Spleen (tissue), 11 donors: ENCODE data around the gene PTPN18. TPM values are rescaled to one million over a fixed set of nuclear protein-coding genes. Genes with fewer than 3 reads are reported as not detected.

Experiments used
- DNase-seq: peaks from one replicate; pipeline ENCODE4 v3.0.0-alpha.2; 2020
- H3K27ac ChIP-seq, 8 donors: fragments of 200-600 bp; sonication (generic) in 7 of 8; 1 replicate in 4 of 8; 2 replicates in 4 of 8; pipeline versions ENCODE4 v1.5.0 to v1.8.0; 2016 to 2021; ENCODE audit warnings: inconsistent platforms in 4 of 8, mild to moderate bottlenecking in 4 of 8, moderate library complexity in 1 of 8
- H3K27me3 ChIP-seq, 7 donors: fragments of 200-600 bp; sonication (generic) in 6 of 7; replicated peaks in 1 of 7; 1 replicate in 4 of 7; 2 replicates in 3 of 7; pipeline versions ENCODE4 v1.5.0 to v1.8.0; 2016 to 2021; ENCODE audit warnings: inconsistent platforms in 3 of 7, mild to moderate bottlenecking in 1 of 7
- H3K36me3 ChIP-seq, 6 donors: fragments of 200-600 bp; sonication (generic) in 5 of 6; 1 replicate in 4 of 6; 2 replicates in 2 of 6; pipeline versions ENCODE4 v1.5.0 to v1.8.0; 2016 to 2021; ENCODE audit warnings: inconsistent platforms in 2 of 6
- H3K4me1 ChIP-seq, 6 donors: fragments of 200-600 bp; sonication (generic) in 5 of 6; 1 replicate in 3 of 6; 2 replicates in 3 of 6; pipeline versions ENCODE4 v1.5.0 to v1.8.0; 2016 to 2021; ENCODE audit warnings: inconsistent platforms in 3 of 6
- H3K4me3 ChIP-seq, 8 donors: fragments of 200-600 bp; sonication (generic) in 7 of 8; 1 replicate in 4 of 8; 2 replicates in 4 of 8; pipeline versions ENCODE4 v1.5.0 to v1.8.0; 2016 to 2021; ENCODE audit warnings: inconsistent platforms in 4 of 8, mild to moderate bottlenecking in 4 of 8, moderate library complexity in 2 of 8
- H3K9me3 ChIP-seq, 8 donors: fragments of 200-600 bp; sonication (generic) in 7 of 8; 1 replicate in 4 of 8; 2 replicates in 4 of 8; pipeline versions ENCODE4 v1.5.0 to v1.8.0; 2016 to 2021; ENCODE audit warnings: inconsistent platforms in 4 of 8
- POLR2A ChIP-seq, 3 donors: fragments of 450-650 bp; IDR thresholded peaks; one replicate each; pipeline ENCODE4 v1.5.1; 2017; ENCODE audit warnings: antibody characterized with exemption in 3 of 3, mild to moderate bottlenecking in 1 of 3
- POLR2AphosphoS5 ChIP-seq, 3 donors: sonication (generic); formaldehyde crosslinking; IDR thresholded peaks; one replicate each; pipeline ENCODE4 v1.5.1; 2017; ENCODE audit warnings: antibody characterized with exemption in 3 of 3
- WGBS, 5 donors: extraction: QIAGEN DNeasy Blood & Tissue Kit in 3 of 5; methylation state at CpG; one replicate each; pipeline versions ENCODE4 v1.1.5 to v1.1.7; 2013 to 2018; 5-methylcytosine and 5-hydroxymethylcytosine counted together
- intact Hi-C: fragments of 100-400 bp; cut with DNase I; formaldehyde crosslinking; loops from one replicate; pipeline ENCODE4 v1.15.0; 2023; ENCODE audit warnings: low total_unique reads
- polyA plus RNA-seq, 3 donors: library from polyadenylated mRNA; stranded (reverse); fragments of 200-250 nt; gene quantifications; one replicate each; pipeline ENCODE4 v1.2.1, GENCODE V29; 2013
- total RNA-seq, 7 donors: library from RNA; depleted of rRNA in 3 of 7; stranded (reverse); fragments of >200 nt in 3 of 7; fragmentation: NEBNext Ultra II Directional in 4 of 7; extraction: Animal tissue kit (Norgen Biotek cat#: 25700) in 4 of 7; gene quantifications; one replicate each; pipeline versions ENCODE4 v1.1.0 to v1.2.1, GENCODE V29; 2016 to 2021
- TF ChIP-seq, protein P1 (sequence below), 11 experiments: fragments of 200-600 bp in 7 of 11; fragments of 450-650 bp in 4 of 11; sonication (generic) in 4 of 11; IDR thresholded peaks in 8 of 11; conservative IDR thresholded peaks in 3 of 11; 1 replicate in 7 of 11; 2 replicates in 4 of 11; pipeline versions ENCODE4 v1.4.0 to v1.8.0; 2016 to 2021; ENCODE audit warnings: antibody characterized with exemption in 11 of 11, inconsistent platforms in 4 of 11, mild to moderate bottlenecking in 1 of 11
- donor health status: healthy with polysubstance abuse.
- donor health status: DM: no; HTN: no; CAD: no; lungs with moderate emphysema.
- donor health status: DM: no; HTN: no; CAD: no.
- donor health status: Bipolar disorder and iron deficiency.
- donor health status: healthy.
- donor health status: DM: no; HTN: no; CAD: no.
- donor health status: DM: yes; HTN: yes; CAD: no.

PTPN18 gene
- total and polyA plus RNA-seq, 10 donors, result 75.9 to 132 (median 108) TPM

DNA sequence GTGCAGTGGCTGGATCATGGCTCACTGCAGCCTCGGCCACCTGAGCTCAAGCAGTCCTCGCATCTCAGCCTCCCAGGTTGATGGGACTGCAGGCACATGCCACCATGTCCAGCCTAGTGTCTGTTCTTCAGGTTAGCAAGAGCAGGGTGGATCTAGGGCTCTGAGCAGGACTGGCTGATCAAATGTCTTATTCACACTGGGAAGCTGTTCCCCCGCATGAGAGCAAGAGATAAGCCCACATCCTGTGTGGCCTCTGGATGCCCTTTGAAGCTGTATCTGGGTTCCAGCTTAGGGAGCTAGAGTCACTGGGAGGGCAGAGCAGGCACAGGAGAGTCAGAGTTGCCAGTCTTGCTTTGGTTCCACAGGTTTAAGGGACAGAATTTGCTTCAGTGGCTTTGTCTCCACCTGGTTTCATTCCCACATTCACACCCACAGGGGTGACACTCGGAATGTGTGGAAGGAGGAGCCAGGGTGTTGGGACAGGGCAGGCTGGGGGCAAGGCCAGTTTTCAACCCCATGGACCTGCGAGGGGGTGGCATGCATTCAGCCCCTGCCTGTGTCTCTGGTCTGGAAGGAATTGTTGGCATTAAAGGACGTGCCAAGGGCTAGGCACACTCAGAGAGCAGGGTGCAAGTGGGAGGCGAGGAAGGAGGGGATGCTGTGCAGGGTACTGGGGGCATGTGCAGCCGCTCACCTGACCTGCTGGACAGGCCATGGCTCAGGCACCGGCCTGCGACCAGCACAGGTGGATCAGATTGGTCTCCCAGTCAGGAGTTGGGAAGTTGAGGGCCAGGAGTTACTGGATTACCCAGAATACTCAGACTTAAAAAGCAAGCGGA lies 24.5 kb downstream of the PTPN18 start:
- peak overlapping the region in 2 of 8 donors; percentile 8 to 98 for H3K27ac ChIP-seq
- intact Hi-C loops, result no loop called here
- WGBS, 5 donors, result 83 to 92% (median 91%) methylated on average over 11 of the region's 11 CpGs

DNA sequence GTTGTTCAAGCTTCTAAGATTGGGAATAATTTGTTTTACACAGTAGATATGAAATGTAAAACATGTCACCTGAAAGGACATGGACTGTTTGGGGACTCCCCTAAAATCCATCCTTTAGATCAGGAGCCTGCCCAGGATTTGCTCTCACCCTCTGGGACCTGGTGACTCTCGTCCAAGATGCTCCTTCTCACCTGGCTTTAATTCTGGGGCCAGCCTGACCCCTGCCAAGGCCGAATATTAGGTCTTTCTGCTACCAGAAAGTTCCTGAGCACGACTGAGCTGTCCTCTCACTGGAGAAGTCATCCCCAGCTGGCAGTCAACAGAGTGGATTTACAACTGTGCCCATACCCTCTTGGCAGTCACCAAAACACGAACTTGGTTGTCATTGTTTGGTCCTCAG lies 25.3 kb downstream of the PTPN18 start:
- TF ChIP-seq, protein P1, sequence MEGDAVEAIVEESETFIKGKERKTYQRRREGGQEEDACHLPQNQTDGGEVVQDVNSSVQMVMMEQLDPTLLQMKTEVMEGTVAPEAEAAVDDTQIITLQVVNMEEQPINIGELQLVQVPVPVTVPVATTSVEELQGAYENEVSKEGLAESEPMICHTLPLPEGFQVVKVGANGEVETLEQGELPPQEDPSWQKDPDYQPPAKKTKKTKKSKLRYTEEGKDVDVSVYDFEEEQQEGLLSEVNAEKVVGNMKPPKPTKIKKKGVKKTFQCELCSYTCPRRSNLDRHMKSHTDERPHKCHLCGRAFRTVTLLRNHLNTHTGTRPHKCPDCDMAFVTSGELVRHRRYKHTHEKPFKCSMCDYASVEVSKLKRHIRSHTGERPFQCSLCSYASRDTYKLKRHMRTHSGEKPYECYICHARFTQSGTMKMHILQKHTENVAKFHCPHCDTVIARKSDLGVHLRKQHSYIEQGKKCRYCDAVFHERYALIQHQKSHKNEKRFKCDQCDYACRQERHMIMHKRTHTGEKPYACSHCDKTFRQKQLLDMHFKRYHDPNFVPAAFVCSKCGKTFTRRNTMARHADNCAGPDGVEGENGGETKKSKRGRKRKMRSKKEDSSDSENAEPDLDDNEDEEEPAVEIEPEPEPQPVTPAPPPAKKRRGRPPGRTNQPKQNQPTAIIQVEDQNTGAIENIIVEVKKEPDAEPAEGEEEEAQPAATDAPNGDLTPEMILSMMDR (IDR thresholded peaks at IDR 0.05 in 8 of 11, conservative IDR thresholded peaks at IDR 0.05 in 3 of 11), result no peak
- TF ChIP-seq POLR2A (IDR thresholded peaks at IDR 0.05) (no peak), POLR2AphosphoS5 (IDR thresholded peaks at IDR 0.05) (no peak)
- 87 to 92% (median 91%) methylated on average over 4 of the region's 4 CpGs for WGBS, 5 donors
- DNase-seq, result no peak
- Histone ChIP-seq H3K9me3 (no peaks in the 10 kb centered on the region), H3K4me1 (peaks cover 7 to 85% (median 58%) of the 10 kb centered on the region in 6 donors), H3K36me3 (peaks cover 0 to 82% (median 5%) of the 10 kb centered on the region in 6 donors), H3K27me3 (no peaks in the 10 kb centered on the region), H3K27ac (peak overlapping the region in 2 of 8 donors; percentile 17 to 98), H3K4me3 (no peak overlapping the region)
- intact Hi-C loops, result no loop called here

More for the DNA sequence above, 24.5 kb downstream of the PTPN18 start:
- Histone ChIP-seq H3K27me3 (no peaks in the 10 kb centered on the region), H3K36me3 (peaks cover 0 to 90% (median 12%) of the 10 kb centered on the region in 6 donors), H3K4me1 (peaks cover 6 to 85% (median 57%) of the 10 kb centered on the region in 6 donors), H3K4me3 (no peak overlapping the region), H3K9me3 (no peaks in the 10 kb centered on the region)
- TF ChIP-seq, protein P1 (IDR thresholded peaks at IDR 0.05 in 8 of 11, conservative IDR thresholded peaks at IDR 0.05 in 3 of 11), result no peak
- no peak for TF ChIP-seq POLR2A (IDR thresholded peaks at IDR 0.05)
- peak in 1 of 3 donors; percentile 22 for TF ChIP-seq POLR2AphosphoS5 (IDR thresholded peaks at IDR 0.05)
- no peak for DNase-seq

DNA sequence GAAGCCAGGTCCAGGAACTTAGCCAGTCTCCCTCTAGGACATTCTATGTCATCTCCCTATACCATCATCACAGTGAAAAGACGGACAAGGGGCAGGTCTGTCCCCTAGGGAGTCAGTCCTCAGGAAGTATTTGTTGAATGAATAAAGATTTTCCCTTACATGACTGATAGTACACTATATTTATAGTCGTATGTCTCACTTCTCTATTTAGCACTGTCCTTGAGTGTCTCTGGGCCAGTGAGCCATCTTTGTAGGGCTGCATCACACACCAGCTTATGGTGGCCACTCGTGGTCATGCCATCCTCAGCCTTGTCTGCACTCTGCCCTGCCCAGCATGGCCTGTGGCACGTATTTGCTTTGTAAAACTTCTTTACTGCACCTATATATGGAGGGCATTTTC lies 25.8 kb downstream of the PTPN18 start:
- 72 to 83% (median 79%) methylated on average over 4 of the region's 4 CpGs for WGBS, 5 donors

More for the DNA sequence above, 25.8 kb downstream of the PTPN18 start:
- peaks cover 0 to 77% (median under 1%) of the 10 kb centered on the region in 6 donors for H3K36me3 ChIP-seq
- no peaks in the 10 kb centered on the region for H3K9me3 ChIP-seq
- TF ChIP-seq POLR2AphosphoS5 (IDR thresholded peaks at IDR 0.05), result no peak
- TF ChIP-seq, protein P1 (IDR thresholded peaks at IDR 0.05 in 8 of 11, conservative IDR thresholded peaks at IDR 0.05 in 3 of 11), result no peak
- TF ChIP-seq POLR2A (IDR thresholded peaks at IDR 0.05), result no peak
- H3K27me3 ChIP-seq, result no peaks in the 10 kb centered on the region
- no peak overlapping the region for H3K4me3 ChIP-seq
- H3K27ac ChIP-seq, result peak overlapping the region in 2 of 8 donors; percentile 17 to 98
- intact Hi-C loops, result no loop called here
- no peak for DNase-seq
- H3K4me1 ChIP-seq, result peaks cover 12 to 85% (median 58%) of the 10 kb centered on the region in 6 donors
